Upper lobe of left lung (tissue), 6 donors: Measurements from ENCODE around the gene ZBTB11. TPM values are rescaled to one million over a fixed set of nuclear protein-coding genes. Genes with fewer than 3 reads are reported as not detected.

ENCODE experiments used
- ATAC-seq, 2 donors: fragments of 200-7000 bp; cut with Tn5 transposase; one replicate each; pipeline ENCODE4 v1.9.1; 2022; ENCODE audit warnings: mild to moderate bottlenecking in 2 of 2, moderate library complexity in 2 of 2; ENCODE audit not compliant: low FRiP score in 2 of 2
- DNase-seq, 2 donors: peaks; one replicate each; pipeline ENCODE4 v3.0.0-alpha.2; 2019 to 2020
- H3K27ac ChIP-seq, 4 donors: fragments of 200-600 bp; sonication (generic); one replicate each; pipeline ENCODE4 v1.5.1; 2016 to 2019
- H3K27me3 ChIP-seq, 4 donors: fragments of 200-600 bp; sonication (generic); one replicate each; pipeline ENCODE4 v1.5.1; 2017 to 2019
- H3K36me3 ChIP-seq, 4 donors: fragments of 200-600 bp; sonication (generic); one replicate each; pipeline ENCODE4 v1.5.1; 2016 to 2019
- H3K4me1 ChIP-seq, 4 donors: fragments of 200-600 bp; sonication (generic); one replicate each; pipeline ENCODE4 v1.5.1; 2018 to 2019
- H3K4me3 ChIP-seq, 4 donors: fragments of 200-600 bp; sonication (generic); one replicate each; pipeline ENCODE4 v1.5.1; 2017 to 2019; ENCODE audit warnings: mild to moderate bottlenecking in 2 of 4, moderate library complexity in 1 of 4
- H3K9me3 ChIP-seq, 4 donors: fragments of 200-600 bp; sonication (generic); one replicate each; pipeline ENCODE4 v1.5.1; 2018 to 2019
- WGBS, 2 donors: methylation state at CpG; one replicate each; pipeline ENCODE4 v1.1.5; 2017 to 2018; 5-methylcytosine and 5-hydroxymethylcytosine counted together
- small RNA-seq, 4 donors: library from RNA; depleted of rRNA; stranded (forward); fragments of <200 nt; gene quantifications; one replicate each; pipeline ENCODE3, GENCODE V24; 2016
- total RNA-seq, 6 donors: library from RNA; depleted of rRNA in 4 of 6; stranded (reverse); fragments of >200 nt in 4 of 6; gene quantifications; one replicate each; pipeline versions ENCODE4 v1.1.0 to v1.2.1, GENCODE V29; 2016 to 2021
- TF ChIP-seq, protein P1 (sequence below), 6 experiments: fragments of 450-650 bp in 4 of 6; fragments of 200-600 bp in 2 of 6; sonication (generic) in 2 of 6; IDR thresholded peaks; one replicate each; pipeline ENCODE4 v1.5.1; 2016 to 2019; ENCODE audit warnings: antibody characterized with exemption in 6 of 6
- donor health status: DM: no; HTN: no; CAD: no; lungs with moderate emphysema.
- donor health status: DM: no; HTN: yes; CAD: no; lungs with severe emphysema.

ZBTB11 gene
- total RNA-seq, 6 donors from 2014 or later: 16.3 to 41.4 (median 19.8) TPM

DNA sequence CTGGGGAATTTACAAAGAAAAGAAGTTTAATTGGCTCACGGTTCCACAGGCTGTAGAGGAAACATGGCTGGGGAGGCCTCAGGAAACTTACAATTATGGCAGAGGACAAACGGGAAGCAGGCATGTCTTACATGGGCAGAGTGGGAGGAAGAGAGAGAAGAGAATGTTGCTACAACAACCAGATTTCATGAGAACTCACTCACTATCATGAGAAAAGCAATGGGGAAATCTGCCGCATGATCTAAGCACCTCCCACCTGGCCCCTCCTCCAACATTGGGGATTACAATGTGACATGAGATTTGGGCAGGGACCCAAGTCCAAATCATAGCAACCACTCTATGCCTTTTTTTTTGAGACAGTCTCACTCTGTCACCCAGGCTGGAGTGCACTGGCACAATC lies 74.2 kb downstream of the ZBTB11 start:
- H3K27me3 ChIP-seq: no peaks in the 10 kb centered on the region
- peaks cover 0 to 3% (median 0%) of the 10 kb centered on the region in 4 donors for H3K36me3 ChIP-seq
- ATAC-seq (no peak), DNase-seq (no peak)
- 88 to 91% methylated on average over 3 of the region's 3 CpGs for WGBS, 2 donors
- no peak overlapping the region for H3K27ac ChIP-seq
- no peaks in the 10 kb centered on the region for H3K9me3 ChIP-seq
- H3K4me1 ChIP-seq: no peaks in the 10 kb centered on the region
- no peak overlapping the region for H3K4me3 ChIP-seq
- TF ChIP-seq, protein P1, sequence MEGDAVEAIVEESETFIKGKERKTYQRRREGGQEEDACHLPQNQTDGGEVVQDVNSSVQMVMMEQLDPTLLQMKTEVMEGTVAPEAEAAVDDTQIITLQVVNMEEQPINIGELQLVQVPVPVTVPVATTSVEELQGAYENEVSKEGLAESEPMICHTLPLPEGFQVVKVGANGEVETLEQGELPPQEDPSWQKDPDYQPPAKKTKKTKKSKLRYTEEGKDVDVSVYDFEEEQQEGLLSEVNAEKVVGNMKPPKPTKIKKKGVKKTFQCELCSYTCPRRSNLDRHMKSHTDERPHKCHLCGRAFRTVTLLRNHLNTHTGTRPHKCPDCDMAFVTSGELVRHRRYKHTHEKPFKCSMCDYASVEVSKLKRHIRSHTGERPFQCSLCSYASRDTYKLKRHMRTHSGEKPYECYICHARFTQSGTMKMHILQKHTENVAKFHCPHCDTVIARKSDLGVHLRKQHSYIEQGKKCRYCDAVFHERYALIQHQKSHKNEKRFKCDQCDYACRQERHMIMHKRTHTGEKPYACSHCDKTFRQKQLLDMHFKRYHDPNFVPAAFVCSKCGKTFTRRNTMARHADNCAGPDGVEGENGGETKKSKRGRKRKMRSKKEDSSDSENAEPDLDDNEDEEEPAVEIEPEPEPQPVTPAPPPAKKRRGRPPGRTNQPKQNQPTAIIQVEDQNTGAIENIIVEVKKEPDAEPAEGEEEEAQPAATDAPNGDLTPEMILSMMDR (IDR thresholded peaks at IDR 0.05): no peak

Small RNAs within 50 kb of the gene (small RNA-seq; reads per million reads assigned to genes)
- gene RF00019: 0 reads per million in 4 donors
- gene RNU6-1256P: 0 reads per million in 4 donors
- gene RNY1P12: 0 to 0.29 (median 0.14) reads per million in 4 donors

Other genes with a start within 250 kb of the ZBTB11 start
- 10 to 100 TPM in 5 of 6 donors, 1 to 10 TPM in 1; 6.0 to 34.6 (median 14.3) TPM for gene SENP7, start 163.9 kb downstream of the ZBTB11 start, total RNA-seq
- gene TRMT10C, start 115.3 kb downstream of the ZBTB11 start, total RNA-seq: 10 to 100 TPM in 5 of 6 donors, 1 to 10 TPM in 1; 6.4 to 17.5 (median 16.0) TPM
- gene PCNP, start 103.0 kb downstream of the ZBTB11 start, total RNA-seq: 100 to 1,000 TPM in 3 of 6 donors, 10 to 100 TPM in 3; 52.2 to 160 (median 96.0) TPM
- gene RPL24, start 9.6 kb upstream of the ZBTB11 start, total RNA-seq: 1,000 to 10,000 TPM in 1 of 6 donors, 100 to 1,000 TPM in 5; 695 to 1,240 (median 904) TPM
- gene CEP97, start 47.5 kb upstream of the ZBTB11 start, total RNA-seq: 10 to 100 TPM in 1 of 6 donors, 1 to 10 TPM in 5; 4.7 to 14.9 (median 7.7) TPM
- gene NXPE3, start 102.1 kb upstream of the ZBTB11 start, total RNA-seq: 10 to 100 TPM in 5 of 6 donors, 1 to 10 TPM in 1; 7.2 to 16.8 (median 15.5) TPM
- 100 to 1,000 TPM in 3 of 6 donors, 10 to 100 TPM in 3; 76.1 to 270 (median 106) TPM for gene NFKBIZ, start 172.4 kb upstream of the ZBTB11 start, total RNA-seq